ENCODE data around the gene DOCK7.

Gene DOCK7

GRCh38 chr1:62435231-62436038 lies 252.8 kb downstream of the DOCK7 start:
- no peaks in the 10 kb centered on the region for H3K27me3 ChIP-seq
- H3K9me3 ChIP-seq = no peaks in the 10 kb centered on the region
- DNase-seq = no peak
- no peaks in the 10 kb centered on the region for H3K36me3 ChIP-seq
- H3K4me1 ChIP-seq = no peaks in the 10 kb centered on the region
- peak overlapping the region; percentile 76 for H3K4me3 ChIP-seq (ENCODE audit: low read depth, low read length)
- no peak for TF ChIP-seq CTCF (IDR thresholded peaks at IDR 0.05; ENCODE audit: low read depth, low read length)

- H3K27me3 ChIP-seq = no peaks in the 10 kb centered on the region
- H3K9me3 ChIP-seq = no peaks in the 10 kb centered on the region
- DNase-seq = no peak
- TF ChIP-seq CTCF (IDR thresholded peaks at IDR 0.05; ENCODE audit: low read depth, low read length) = no peak
- H3K4me1 ChIP-seq = no peaks in the 10 kb centered on the region
- H3K36me3 ChIP-seq = no peaks in the 10 kb centered on the region
- no peak overlapping the region for H3K4me3 ChIP-seq (ENCODE audit: low read depth, low read length)
These were observed 253.6 kb downstream of the DOCK7 start for GRCh38 chr1:62434618-62435001.

GRCh38 chr1:62433861-62434617 lies 254.1 kb downstream of the DOCK7 start:
- Histone ChIP-seq H3K4me3 (ENCODE audit: low read depth, low read length) (no peak overlapping the region), H3K9me3 (no peaks in the 10 kb centered on the region), H3K27me3 (no peaks in the 10 kb centered on the region), H3K4me1 (no peaks in the 10 kb centered on the region), H3K36me3 (no peaks in the 10 kb centered on the region)
- TF ChIP-seq CTCF (IDR thresholded peaks at IDR 0.05; ENCODE audit: low read depth, low read length) = peak; percentile 17; the same call in 1 of the 2 replicates
- no peak for DNase-seq

- no peaks in the 10 kb centered on the region for H3K4me1 ChIP-seq
- H3K36me3 ChIP-seq = no peaks in the 10 kb centered on the region
- DNase-seq = no peak
- H3K9me3 ChIP-seq = no peaks in the 10 kb centered on the region
- no peak for TF ChIP-seq CTCF (IDR thresholded peaks at IDR 0.05; ENCODE audit: low read depth, low read length)
- H3K4me3 ChIP-seq (ENCODE audit: low read depth, low read length) = no peak overlapping the region
- H3K27me3 ChIP-seq = no peaks in the 10 kb centered on the region
These were observed 258.6 kb downstream of the DOCK7 start for GRCh38 chr1:62429581-62429980.

- Histone ChIP-seq H3K4me3 (ENCODE audit: low read depth, low read length) (no peak overlapping the region), H3K36me3 (no peaks in the 10 kb centered on the region), H3K4me1 (no peaks in the 10 kb centered on the region), H3K27me3 (no peaks in the 10 kb centered on the region), H3K9me3 (no peaks in the 10 kb centered on the region)
- no peak for TF ChIP-seq CTCF (IDR thresholded peaks at IDR 0.05; ENCODE audit: low read depth, low read length)
- DNase-seq = no peak
These were observed 259.8 kb downstream of the DOCK7 start for GRCh38 chr1:62428351-62428750.

- Histone ChIP-seq H3K9me3 (no peaks in the 10 kb centered on the region), H3K4me3 (ENCODE audit: low read depth, low read length) (no peak overlapping the region), H3K36me3 (no peaks in the 10 kb centered on the region), H3K4me1 (no peaks in the 10 kb centered on the region), H3K27me3 (no peaks in the 10 kb centered on the region)
- DNase-seq = no peak
- TF ChIP-seq CTCF (IDR thresholded peaks at IDR 0.05; ENCODE audit: low read depth, low read length) = no peak
These were observed 261.4 kb downstream of the DOCK7 start for GRCh38 chr1:62426794-62427193.
